ENCODE measurements around the gene ACAP2. TPM values are rescaled to one million over a fixed set of nuclear protein-coding genes. Genes with fewer than 3 reads are reported as not detected.

ACAP2 gene
- total and polyA plus RNA-seq, 2 donors from 2014 or later = 4.6 to 50.1 TPM

GRCh38 chr3:195386739-195387138 lies 56.1 kb downstream of the ACAP2 start:
- TF ChIP-seq CTCF (IDR thresholded peaks at IDR 0.05; ENCODE audit: borderline replicate concordance, extremely low read depth, insufficient read depth) = no peak
- Histone ChIP-seq H3K4me3 (ENCODE audit: low read length in 3 of 3) (no peak overlapping the region), H3K4me1 (ENCODE audit: control insufficient read depth in 2 of 3, insufficient read depth in 2 of 3, low read depth in 1 of 3, low read length in 3 of 3) (no peaks in the 10 kb centered on the region), H3K36me3 (ENCODE audit: control insufficient read depth in 2 of 3, insufficient read depth in 3 of 3, low read length in 3 of 3) (no peaks in the 10 kb centered on the region), H3K9ac (ENCODE audit: low read length in 3 of 3) (no peak overlapping the region), H3K9me3 (ENCODE audit: control insufficient read depth in 2 of 3, insufficient read depth in 1 of 3, low read length in 3 of 3) (no peaks in the 10 kb centered on the region), H3K27me3 (ENCODE audit: control insufficient read depth, insufficient read depth, low read length) (no peaks in the 10 kb centered on the region), H3K27ac (ENCODE audit: low read depth in 2 of 2, low read length in 2 of 2) (no peak overlapping the region)
- no peak for FAIRE-seq
- intact Hi-C loops (cut with DNase I) = no loop called here
- no peak for DNase-seq

- no peaks in the 10 kb centered on the region for H3K4me1 ChIP-seq (ENCODE audit: control insufficient read depth in 2 of 3, insufficient read depth in 2 of 3, low read depth in 1 of 3, low read length in 3 of 3)
- H3K36me3 ChIP-seq (ENCODE audit: control insufficient read depth in 2 of 3, insufficient read depth in 3 of 3, low read length in 3 of 3) = no peaks in the 10 kb centered on the region
- H3K4me3 ChIP-seq (ENCODE audit: low read length in 3 of 3) = no peak overlapping the region
- H3K27ac ChIP-seq (ENCODE audit: low read depth in 2 of 2, low read length in 2 of 2) = no peak overlapping the region
- H3K27me3 ChIP-seq (ENCODE audit: control insufficient read depth, insufficient read depth, low read length) = no peaks in the 10 kb centered on the region
- H3K9ac ChIP-seq (ENCODE audit: low read length in 3 of 3) = no peak overlapping the region
- H3K9me3 ChIP-seq (ENCODE audit: control insufficient read depth in 2 of 3, insufficient read depth in 1 of 3, low read length in 3 of 3) = no peaks in the 10 kb centered on the region
- DNase-seq = peak in 2 of 5 donors; percentile 16 to 27
- intact Hi-C loops (cut with DNase I) = no loop called here
- no peak for TF ChIP-seq CTCF (IDR thresholded peaks at IDR 0.05; ENCODE audit: borderline replicate concordance, extremely low read depth, insufficient read depth)
- FAIRE-seq = no peak
Observed at GRCh38 chr3:195385526-195385925, 57.3 kb downstream of the ACAP2 start.

- Histone ChIP-seq H3K27me3 (ENCODE audit: control insufficient read depth, insufficient read depth, low read length) (no peaks in the 10 kb centered on the region), H3K9ac (ENCODE audit: low read length in 3 of 3) (no peak overlapping the region), H3K4me1 (ENCODE audit: control insufficient read depth in 2 of 3, insufficient read depth in 2 of 3, low read depth in 1 of 3, low read length in 3 of 3) (no peaks in the 10 kb centered on the region), H3K27ac (ENCODE audit: low read depth in 2 of 2, low read length in 2 of 2) (no peak overlapping the region), H3K4me3 (ENCODE audit: low read length in 3 of 3) (no peak overlapping the region), H3K9me3 (ENCODE audit: control insufficient read depth in 2 of 3, insufficient read depth in 1 of 3, low read length in 3 of 3) (no peaks in the 10 kb centered on the region), H3K36me3 (ENCODE audit: control insufficient read depth in 2 of 3, insufficient read depth in 3 of 3, low read length in 3 of 3) (no peaks in the 10 kb centered on the region)
- intact Hi-C loops (cut with DNase I) = no loop called here
- FAIRE-seq = no peak
- DNase-seq = no peak
- TF ChIP-seq CTCF (IDR thresholded peaks at IDR 0.05; ENCODE audit: borderline replicate concordance, extremely low read depth, insufficient read depth) = no peak
Observed at GRCh38 chr3:195384952-195385351, 57.9 kb downstream of the ACAP2 start.

GRCh38 chr3:195372220-195372619 lies 70.6 kb downstream of the ACAP2 start:
- DNase-seq (no peak), FAIRE-seq (no peak)
- Histone ChIP-seq H3K4me3 (ENCODE audit: low read length in 3 of 3) (no peak overlapping the region), H3K9me3 (ENCODE audit: control insufficient read depth in 2 of 3, insufficient read depth in 1 of 3, low read length in 3 of 3) (no peaks in the 10 kb centered on the region), H3K9ac (ENCODE audit: low read length in 3 of 3) (no peak overlapping the region), H3K4me1 (ENCODE audit: control insufficient read depth in 2 of 3, insufficient read depth in 2 of 3, low read depth in 1 of 3, low read length in 3 of 3) (no peaks in the 10 kb centered on the region), H3K36me3 (ENCODE audit: control insufficient read depth in 2 of 3, insufficient read depth in 3 of 3, low read length in 3 of 3) (peaks cover 0 to 2% (median 0%) of the 10 kb centered on the region in 3 donors), H3K27ac (ENCODE audit: low read depth in 2 of 2, low read length in 2 of 2) (no peak overlapping the region), H3K27me3 (ENCODE audit: control insufficient read depth, insufficient read depth, low read length) (no peaks in the 10 kb centered on the region)
- intact Hi-C loops (cut with DNase I) = no loop called here
- no peak for TF ChIP-seq CTCF (IDR thresholded peaks at IDR 0.05; ENCODE audit: borderline replicate concordance, extremely low read depth, insufficient read depth)
